HG03175 (cell line): ENCODE results near the gene FBXL19.
A peak's percentile ranks its signal among the peaks of the same experiment; 100 is the strongest.
"Not testable (repeated sequence)": the region's sequence is repeated elsewhere in the genome, so short reads cannot be mapped to it uniquely, and the experiment has no call there.

Experiments
- ATAC-seq: cut with Tn5 transposase; IDR thresholded peaks from one replicate; pipeline ENCODE4 v1.9.1; 2021; ENCODE audit warnings: mild to moderate bottlenecking, moderate library complexity; ENCODE audit not compliant: unreplicated experiment

Gene FBXL19, protein sequence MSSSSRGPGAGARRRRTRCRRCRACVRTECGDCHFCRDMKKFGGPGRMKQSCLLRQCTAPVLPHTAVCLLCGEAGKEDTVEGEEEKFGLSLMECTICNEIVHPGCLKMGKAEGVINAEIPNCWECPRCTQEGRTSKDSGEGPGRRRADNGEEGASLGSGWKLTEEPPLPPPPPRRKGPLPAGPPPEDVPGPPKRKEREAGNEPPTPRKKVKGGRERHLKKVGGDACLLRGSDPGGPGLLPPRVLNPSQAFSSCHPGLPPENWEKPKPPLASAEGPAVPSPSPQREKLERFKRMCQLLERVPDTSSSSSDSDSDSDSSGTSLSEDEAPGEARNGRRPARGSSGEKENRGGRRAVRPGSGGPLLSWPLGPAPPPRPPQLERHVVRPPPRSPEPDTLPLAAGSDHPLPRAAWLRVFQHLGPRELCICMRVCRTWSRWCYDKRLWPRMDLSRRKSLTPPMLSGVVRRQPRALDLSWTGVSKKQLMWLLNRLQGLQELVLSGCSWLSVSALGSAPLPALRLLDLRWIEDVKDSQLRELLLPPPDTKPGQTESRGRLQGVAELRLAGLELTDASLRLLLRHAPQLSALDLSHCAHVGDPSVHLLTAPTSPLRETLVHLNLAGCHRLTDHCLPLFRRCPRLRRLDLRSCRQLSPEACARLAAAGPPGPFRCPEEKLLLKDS

GRCh38 chr16:30923554-30924075 is at the start of gene FBXL19:
Gene FBXL19 (plus strand): TSS chr16:30923572. CDS start chr16:30925755, 2,183 bp downstream.
- ATAC-seq = no peak

DNA sequence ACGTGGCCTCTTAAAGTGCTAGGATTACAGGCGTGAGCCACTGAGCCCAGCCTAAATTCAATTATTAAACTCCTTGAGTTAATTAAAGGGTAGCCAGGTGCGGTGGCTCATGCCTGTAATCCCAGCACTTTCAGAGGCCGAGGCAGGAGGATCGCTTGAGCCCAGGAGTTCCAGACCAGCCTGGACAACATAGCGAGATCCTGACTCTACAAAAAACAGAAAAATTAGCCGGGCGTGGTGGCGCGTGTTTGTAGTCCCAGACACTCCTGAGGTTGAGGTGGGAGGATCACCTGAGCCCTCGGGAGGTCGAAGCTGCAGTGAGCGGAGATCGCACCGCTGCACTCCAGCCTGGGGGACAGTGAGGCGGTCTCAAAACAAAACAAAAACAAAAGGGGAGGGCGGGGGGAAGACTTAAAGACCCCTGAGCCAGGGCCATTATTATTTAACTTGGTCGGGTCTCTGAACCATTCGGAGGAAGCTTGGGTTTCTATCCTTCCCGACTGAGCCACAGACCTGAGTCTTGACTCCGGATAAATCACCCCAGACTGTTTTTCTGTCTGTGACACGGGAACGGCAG is 49.0 kb upstream of the FBXL19 start:
- ATAC-seq = no peak

DNA sequence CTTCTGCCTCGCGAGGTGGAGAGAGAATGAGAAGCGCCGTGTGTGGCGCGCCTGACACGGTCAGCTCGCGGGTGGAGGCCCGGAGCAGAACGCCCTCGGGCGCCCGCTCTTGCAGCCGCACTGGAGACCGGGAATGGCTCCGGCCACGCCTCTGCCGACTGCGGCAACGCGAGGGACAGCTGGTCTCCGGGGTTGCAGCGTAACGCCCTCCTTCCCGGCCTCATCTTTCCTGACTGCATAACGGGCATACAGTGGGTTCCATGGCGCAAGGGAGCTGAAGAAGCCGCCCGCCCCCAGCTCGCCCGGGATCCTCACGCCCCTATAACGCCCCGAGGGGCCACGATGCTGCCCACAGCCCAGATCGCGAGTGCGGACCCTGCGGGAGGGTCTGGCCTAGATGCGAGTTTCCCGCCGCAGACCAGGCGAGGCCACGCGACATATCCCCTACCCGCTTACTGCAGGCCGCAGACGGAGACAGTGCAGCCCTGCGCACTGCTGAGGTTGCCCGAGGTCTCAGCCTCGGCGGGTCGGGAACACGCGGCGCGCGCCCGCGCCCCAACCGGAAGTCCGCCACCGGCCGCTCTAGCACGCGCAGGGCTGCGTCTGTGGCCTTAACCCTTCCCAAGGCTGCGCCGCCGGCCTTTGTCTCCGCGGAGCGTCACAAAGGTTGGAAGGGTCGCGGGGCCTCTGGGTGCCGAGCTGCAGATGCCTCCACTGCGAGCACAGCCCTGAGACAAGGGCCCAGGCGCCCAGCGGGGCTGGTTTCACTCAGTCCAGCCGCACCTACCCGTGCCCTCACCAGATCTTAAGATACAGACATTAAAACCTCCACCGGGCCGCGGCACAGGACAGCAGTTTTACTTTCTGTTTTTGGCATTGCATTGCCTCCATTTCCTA is 48.3 kb upstream of the FBXL19 start:
- ATAC-seq = peak; percentile 80

- peak; percentile 35 for ATAC-seq
Observed at GRCh38 chr16:30875871-30876801, 47.2 kb upstream of the FBXL19 start.

DNA sequence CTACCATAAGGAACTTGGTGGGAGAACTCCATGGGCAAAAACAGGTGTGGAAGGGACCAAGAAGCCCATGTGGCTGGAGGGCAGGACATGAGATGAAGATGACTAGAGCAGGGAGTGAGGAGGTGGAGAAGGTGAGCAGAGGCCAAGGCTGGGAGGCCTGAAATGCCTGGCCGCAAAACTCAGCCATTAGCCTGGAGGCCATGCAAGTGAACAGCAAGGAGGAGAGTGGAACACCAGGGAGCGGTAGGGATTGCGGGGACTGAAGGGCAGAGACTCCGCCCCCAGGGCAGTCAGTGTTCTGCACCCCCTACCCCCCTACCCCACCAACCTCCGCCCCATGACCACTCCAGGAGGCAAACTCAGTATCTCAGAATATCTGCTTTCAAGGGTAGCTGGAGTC is 46.5 kb upstream of the FBXL19 start:
- ATAC-seq = no peak

DNA sequence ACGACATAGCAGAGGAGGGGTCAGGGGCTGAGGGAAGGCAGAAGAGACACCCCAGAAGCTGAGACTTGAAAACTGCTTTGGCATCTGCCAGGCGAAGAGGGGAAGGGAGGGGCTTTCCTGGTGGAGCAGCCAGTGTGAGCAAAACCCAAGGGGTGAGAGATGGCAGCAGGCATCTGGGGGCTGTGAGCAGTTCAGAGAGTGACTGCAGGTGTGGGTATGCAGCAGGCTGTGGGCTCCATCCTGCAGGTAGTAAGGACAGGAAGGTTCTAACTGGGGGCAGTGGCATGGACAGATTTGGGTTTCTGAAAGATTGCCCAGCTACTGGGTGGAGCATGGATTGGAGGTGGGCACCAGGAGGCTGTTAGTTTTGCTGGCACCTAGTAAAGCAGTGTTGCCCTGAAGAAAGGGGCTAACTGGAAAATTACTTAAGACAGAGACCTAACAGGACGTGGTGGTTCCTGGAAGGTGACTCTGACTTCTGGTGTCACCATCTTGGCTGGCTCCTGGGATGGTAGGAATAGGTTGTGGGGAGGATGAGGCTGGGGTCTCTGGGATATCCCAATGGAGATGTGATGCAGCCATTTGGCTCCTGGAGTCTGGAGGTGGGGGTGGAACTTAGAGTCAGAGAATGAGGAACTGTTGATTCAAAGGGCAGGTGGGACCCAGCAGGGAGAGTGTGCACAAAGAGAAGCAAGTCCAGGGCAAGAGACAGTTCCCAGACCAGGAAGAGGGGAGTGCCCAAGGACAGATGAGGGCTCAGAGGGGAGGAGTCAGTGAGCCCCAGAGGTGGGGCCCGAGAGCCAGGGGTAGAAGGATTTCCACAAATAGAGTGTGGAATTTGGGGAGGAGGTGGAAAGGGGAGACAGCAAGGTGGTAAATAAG is 40.7 kb upstream of the FBXL19 start:
- ATAC-seq = no peak

- ATAC-seq = no peak
Observed at GRCh38 chr16:30884760-30885159, 38.6 kb upstream of the FBXL19 start.

- ATAC-seq = no peak
Observed at GRCh38 chr16:30885196-30885595, 38.2 kb upstream of the FBXL19 start.

GRCh38 chr16:30886145-30886544 is 37.2 kb upstream of the FBXL19 start:
- ATAC-seq = no peak

- no peak for ATAC-seq
Observed at GRCh38 chr16:30887927-30888326, 35.4 kb upstream of the FBXL19 start.

- ATAC-seq = no peak
Observed at GRCh38 chr16:30888856-30889499, 34.4 kb upstream of the FBXL19 start.

DNA sequence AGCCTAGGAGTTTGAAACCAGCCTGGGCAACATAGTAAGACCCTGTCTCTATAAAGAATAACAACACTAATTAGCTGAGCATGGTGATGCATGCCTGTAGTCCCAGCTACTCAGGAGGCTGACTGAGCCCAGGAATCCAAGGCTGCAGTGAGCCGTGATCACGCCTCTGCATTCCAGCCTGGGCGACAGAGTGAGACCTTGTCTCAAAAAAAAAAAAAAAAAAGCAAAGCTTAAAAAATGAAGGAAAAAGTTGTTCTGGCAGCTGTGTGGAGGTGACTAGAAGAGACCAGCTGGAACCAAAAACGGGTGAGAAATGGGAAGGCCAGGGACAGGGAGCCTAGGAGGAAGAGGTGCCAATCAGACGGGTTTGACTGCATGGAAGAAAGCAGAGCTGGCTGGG is 33.7 kb upstream of the FBXL19 start:
- ATAC-seq = no peak

GRCh38 chr16:30891043-30891823 is 32.1 kb upstream of the FBXL19 start:
- not testable (repeated sequence) for ATAC-seq

DNA sequence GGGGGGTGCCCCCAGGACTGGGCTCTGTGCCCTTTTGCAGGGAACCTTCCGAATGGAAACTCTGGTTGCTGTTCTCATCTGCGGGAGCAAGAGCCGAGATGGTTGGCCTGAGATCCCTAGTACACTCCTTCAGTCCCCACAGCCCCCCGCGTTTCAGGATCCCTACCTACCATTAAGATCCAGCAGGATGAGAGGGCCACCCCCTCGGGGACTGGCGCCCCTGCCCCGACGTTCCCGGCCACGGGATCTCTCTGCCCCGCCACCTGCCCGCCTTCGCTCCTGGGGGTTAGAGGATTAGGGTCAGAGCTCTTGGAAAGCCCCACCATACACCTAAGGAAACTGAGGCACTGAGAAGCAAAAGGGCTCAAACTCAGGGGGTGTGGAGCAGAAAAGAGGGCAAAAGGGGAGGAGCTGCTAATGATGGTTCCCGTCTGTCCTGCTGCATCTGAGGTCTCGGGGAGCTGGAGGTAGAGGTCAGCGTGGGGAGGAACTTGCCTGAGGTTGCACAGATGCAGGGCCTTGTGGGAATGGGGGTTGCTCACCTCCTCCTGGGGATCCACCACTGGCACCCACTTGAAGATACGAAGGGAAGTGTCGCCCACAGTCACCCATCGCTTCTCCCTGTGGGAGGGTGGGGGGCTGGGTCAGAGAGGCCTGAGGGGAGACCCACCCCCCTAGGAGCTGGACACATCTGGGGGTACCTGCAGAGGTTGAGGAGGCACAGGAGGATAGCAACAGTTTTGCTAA is 30.5 kb upstream of the FBXL19 start:
- ATAC-seq = no peak

DNA sequence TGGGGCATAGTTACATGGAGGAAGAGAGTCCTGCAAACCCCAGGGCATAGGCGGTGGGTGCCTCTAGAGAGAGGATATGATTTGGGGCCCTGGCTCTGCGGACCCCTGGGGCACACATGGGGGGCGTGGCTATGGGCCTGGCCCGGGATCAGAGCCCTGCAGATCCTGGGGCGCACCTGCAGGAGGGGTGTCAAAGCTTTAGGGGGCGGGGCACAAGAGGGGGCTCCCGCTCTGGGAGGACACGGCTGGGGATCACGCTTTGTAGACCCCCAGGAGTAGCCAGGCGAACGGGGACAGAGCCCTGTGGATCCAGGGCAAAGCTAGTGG is 30.0 kb upstream of the FBXL19 start:
- ATAC-seq = peak; percentile 6

GRCh38 chr16:30893744-30894539 is 29.4 kb upstream of the FBXL19 start, which contains the start of gene BCL7C:
Gene BCL7C (minus strand): TSS chr16:30894077. CDS start chr16:30893944, 133 bp downstream.
- ATAC-seq = peak; percentile 69
